Nephron (organoid): ENCODE results near the gene DTX3L.

Experiments used
- H3K27ac Mint-ChIP-seq, 3 experiments: 2 replicates each; pipeline ENCODE4 v1.8.0; 2020; ENCODE audit warnings: mixed read lengths in 3 of 3, mild to moderate bottlenecking in 2 of 3, moderate library complexity in 1 of 3
- H3K27me3 Mint-ChIP-seq: 2 replicates; pipeline ENCODE4 v1.8.0; 2021; ENCODE audit warnings: low read depth, mild to moderate bottlenecking, moderate library complexity, mixed read lengths
- H3K36me3 Mint-ChIP-seq: 2 replicates; pipeline ENCODE4 v1.8.0; 2020; ENCODE audit warnings: low read depth, mixed read lengths
- H3K4me1 Mint-ChIP-seq: 2 replicates; pipeline ENCODE4 v1.8.0; 2020; ENCODE audit warnings: mixed read lengths
- H3K4me3 Mint-ChIP-seq, 3 experiments: 2 replicates each; pipeline ENCODE4 v1.8.0; 2020; ENCODE audit warnings: mild to moderate bottlenecking in 3 of 3, mixed read lengths in 3 of 3, moderate library complexity in 2 of 3
- H3K9me3 Mint-ChIP-seq: 2 replicates; pipeline ENCODE4 v1.8.0; 2020; ENCODE audit warnings: mixed read lengths
- TF ChIP-seq, protein P1 (sequence below), 3 experiments: fragments of 200-600 bp; sonication (generic); IDR thresholded peaks; one replicate each; pipeline ENCODE4 v1.5.0; 2021; ENCODE audit warnings: antibody characterized with exemption in 3 of 3; ENCODE audit not compliant: unreplicated experiment in 3 of 3

DTX3L gene

GRCh38 chr3:122564155-122564912, at the start of gene DTX3L, which contains the start of gene PARP9:
TSS of gene DTX3L (plus strand) at chr3:122564338. CDS start at chr3:122564427, 89 bp downstream.
TSS of gene PARP9 (minus strand) at chr3:122564300. CDS start at chr3:122559620, 4,680 bp downstream.
- Mint-ChIP-seq H3K4me1 (peaks cover 32% of the 10 kb centered on the region), H3K36me3 (peaks cover 3% of the 10 kb centered on the region), H3K27me3 (no peaks in the 10 kb centered on the region), H3K4me3 (peak within 1 kb of the TSS; percentile 82 to 84 (median 83)), H3K27ac (peak within 1 kb of the TSS; percentile 87 to 95 (median 88)), H3K9me3 (no peaks in the 10 kb centered on the region)
- TF ChIP-seq, protein P1, sequence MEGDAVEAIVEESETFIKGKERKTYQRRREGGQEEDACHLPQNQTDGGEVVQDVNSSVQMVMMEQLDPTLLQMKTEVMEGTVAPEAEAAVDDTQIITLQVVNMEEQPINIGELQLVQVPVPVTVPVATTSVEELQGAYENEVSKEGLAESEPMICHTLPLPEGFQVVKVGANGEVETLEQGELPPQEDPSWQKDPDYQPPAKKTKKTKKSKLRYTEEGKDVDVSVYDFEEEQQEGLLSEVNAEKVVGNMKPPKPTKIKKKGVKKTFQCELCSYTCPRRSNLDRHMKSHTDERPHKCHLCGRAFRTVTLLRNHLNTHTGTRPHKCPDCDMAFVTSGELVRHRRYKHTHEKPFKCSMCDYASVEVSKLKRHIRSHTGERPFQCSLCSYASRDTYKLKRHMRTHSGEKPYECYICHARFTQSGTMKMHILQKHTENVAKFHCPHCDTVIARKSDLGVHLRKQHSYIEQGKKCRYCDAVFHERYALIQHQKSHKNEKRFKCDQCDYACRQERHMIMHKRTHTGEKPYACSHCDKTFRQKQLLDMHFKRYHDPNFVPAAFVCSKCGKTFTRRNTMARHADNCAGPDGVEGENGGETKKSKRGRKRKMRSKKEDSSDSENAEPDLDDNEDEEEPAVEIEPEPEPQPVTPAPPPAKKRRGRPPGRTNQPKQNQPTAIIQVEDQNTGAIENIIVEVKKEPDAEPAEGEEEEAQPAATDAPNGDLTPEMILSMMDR (IDR thresholded peaks at IDR 0.05; ENCODE audit: unreplicated experiment in 3 of 3): no peak

- peaks cover 33% of the 10 kb centered on the region for H3K4me1 Mint-ChIP-seq
- H3K27me3 Mint-ChIP-seq: peaks cover under 1% of the 10 kb centered on the region
- TF ChIP-seq, protein P1 (IDR thresholded peaks at IDR 0.05; ENCODE audit: unreplicated experiment in 3 of 3): no peak
- H3K4me3 Mint-ChIP-seq: peak overlapping the region; percentile 90 to 94 (median 90)
- peak overlapping the region; percentile 23 to 91 (median 90) for H3K27ac Mint-ChIP-seq
- H3K36me3 Mint-ChIP-seq: peaks cover 11% of the 10 kb centered on the region
- no peaks in the 10 kb centered on the region for H3K9me3 Mint-ChIP-seq
Measured at GRCh38 chr3:122515020-122515468, 49.1 kb upstream of the DTX3L start.

DNA sequence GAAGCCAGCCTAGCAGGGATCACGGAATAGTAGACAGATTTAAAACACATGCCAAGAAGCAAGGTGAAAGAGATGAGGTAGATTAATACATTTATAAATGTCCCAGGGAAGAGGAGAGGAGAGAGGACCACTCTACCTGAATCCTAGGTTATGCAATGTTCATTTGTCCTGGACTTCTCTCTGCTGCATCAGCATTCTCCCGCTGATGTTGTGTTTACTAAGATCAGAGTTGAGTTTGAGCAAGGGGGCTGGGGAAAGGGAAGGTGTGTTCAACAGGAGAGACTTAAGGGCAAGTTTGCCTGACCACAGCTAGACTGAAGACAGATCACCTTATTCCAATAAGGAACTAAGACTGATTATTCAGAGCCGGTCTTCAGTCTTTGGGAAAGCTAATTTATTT, 48.3 kb upstream of the DTX3L start:
- H3K9me3 Mint-ChIP-seq: no peaks in the 10 kb centered on the region
- H3K27ac Mint-ChIP-seq: no peak overlapping the region
- H3K36me3 Mint-ChIP-seq: peaks cover 7% of the 10 kb centered on the region
- peaks cover 30% of the 10 kb centered on the region for H3K4me1 Mint-ChIP-seq
- peak overlapping the region; percentile 22 to 73 (median 63) for H3K4me3 Mint-ChIP-seq
- peaks cover 3% of the 10 kb centered on the region for H3K27me3 Mint-ChIP-seq
- TF ChIP-seq, protein P1 (IDR thresholded peaks at IDR 0.05; ENCODE audit: unreplicated experiment in 3 of 3): no peak

DNA sequence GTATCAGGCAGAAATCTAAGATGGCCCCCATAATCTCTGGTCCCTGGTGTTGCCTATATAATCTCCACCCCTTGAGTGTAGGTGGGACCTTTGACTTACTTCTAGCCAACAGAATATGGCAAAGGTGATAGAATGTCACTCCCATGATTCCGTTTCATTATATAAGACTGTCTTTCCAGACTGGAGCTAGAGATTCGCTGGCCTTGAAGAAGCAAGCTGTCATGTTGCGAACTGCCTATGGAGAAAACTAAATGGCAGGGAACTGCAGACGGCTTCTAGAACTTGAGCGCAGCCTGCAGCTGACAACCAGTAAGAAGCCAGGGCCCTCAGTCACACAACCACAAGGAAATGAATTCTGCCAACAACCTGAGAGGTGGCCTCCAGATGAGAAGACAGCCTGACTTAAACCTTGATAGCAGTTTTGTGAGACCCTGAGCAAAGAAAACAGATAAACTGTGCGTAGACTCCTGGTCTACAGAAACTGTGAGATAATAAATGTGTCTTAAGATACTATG, 47.2 kb upstream of the DTX3L start:
- peaks cover 3% of the 10 kb centered on the region for H3K27me3 Mint-ChIP-seq
- peaks cover 20% of the 10 kb centered on the region for H3K4me1 Mint-ChIP-seq
- no peaks in the 10 kb centered on the region for H3K36me3 Mint-ChIP-seq
- TF ChIP-seq, protein P1 (IDR thresholded peaks at IDR 0.05; ENCODE audit: unreplicated experiment in 3 of 3): no peak
- peak overlapping the region; percentile 39 to 73 (median 63) for H3K4me3 Mint-ChIP-seq
- no peak overlapping the region for H3K27ac Mint-ChIP-seq
- H3K9me3 Mint-ChIP-seq: no peaks in the 10 kb centered on the region

GRCh38 chr3:122519693-122520092, 44.4 kb upstream of the DTX3L start:
- peaks cover 4% of the 10 kb centered on the region for H3K4me1 Mint-ChIP-seq

More at GRCh38 chr3:122519693-122520092, 44.4 kb upstream of the DTX3L start:
- H3K9me3 Mint-ChIP-seq: no peaks in the 10 kb centered on the region
- peaks cover 3% of the 10 kb centered on the region for H3K27me3 Mint-ChIP-seq
- TF ChIP-seq, protein P1 (IDR thresholded peaks at IDR 0.05; ENCODE audit: unreplicated experiment in 3 of 3): no peak
- no peaks in the 10 kb centered on the region for H3K36me3 Mint-ChIP-seq
- H3K4me3 Mint-ChIP-seq: no peak overlapping the region
- H3K27ac Mint-ChIP-seq: no peak overlapping the region
